Tibial artery (tissue), 4 donors: ENCODE measurements around the gene PLXNA4.
A peak's percentile ranks its signal among the peaks of the same experiment; 100 is the strongest.
"Not testable (repeated sequence)": the region's sequence is repeated elsewhere in the genome, so short reads cannot be mapped to it uniquely, and the experiment has no call there.

Experiments used
- DNase-seq, 2 donors: peaks; one replicate each; pipeline ENCODE4 v3.0.0-alpha.2; 2019
- H3K27ac ChIP-seq, 2 donors: fragments of 200-600 bp; sonication (generic) in 1 of 2; 1 replicate in 1 of 2; 2 replicates in 1 of 2; pipeline ENCODE4 v1.5.1; 2018 to 2019; ENCODE audit warnings: mild to moderate bottlenecking in 1 of 2
- H3K27me3 ChIP-seq, 2 donors: fragments of 200-600 bp; sonication (generic) in 1 of 2; one replicate each; pipeline versions ENCODE4 v1.5.1 to v1.6.0; 2016 to 2019
- H3K36me3 ChIP-seq, 3 donors: fragments of 200-600 bp; sonication (generic) in 2 of 3; one replicate each; pipeline ENCODE4 v1.5.1; 2016 to 2019; ENCODE audit warnings: mild to moderate bottlenecking in 2 of 3
- H3K4me1 ChIP-seq, 4 donors: fragments of 200-600 bp; sonication (generic) in 2 of 4; 1 replicate in 3 of 4; 2 replicates in 1 of 4; pipeline ENCODE4 v1.5.1; 2016 to 2019
- H3K4me3 ChIP-seq, 2 donors: fragments of 200-600 bp; sonication (generic) in 1 of 2; 1 replicate in 1 of 2; 2 replicates in 1 of 2; pipeline ENCODE4 v1.5.1; 2018 to 2019; ENCODE audit warnings: mild to moderate bottlenecking in 2 of 2
- H3K9me3 ChIP-seq, 3 donors: fragments of 200-600 bp; sonication (generic) in 1 of 3; one replicate each; pipeline ENCODE4 v1.5.1; 2016 to 2019
- intact Hi-C: fragments of 100-400 bp; cut with DNase I; formaldehyde crosslinking; loops from one replicate; pipeline ENCODE4 v1.15.0; 2023; ENCODE audit warnings: low total_unique reads
- TF ChIP-seq, protein P1 (sequence below), 2 experiments: fragments of 200-600 bp in 1 of 2; fragments of 450-650 bp in 1 of 2; IDR thresholded peaks; one replicate each; pipeline ENCODE4 v1.5.1; 2017 to 2019; ENCODE audit warnings: antibody characterized with exemption in 2 of 2, mild to moderate bottlenecking in 1 of 2, moderate library complexity in 1 of 2

The PLXNA4 gene

DNA sequence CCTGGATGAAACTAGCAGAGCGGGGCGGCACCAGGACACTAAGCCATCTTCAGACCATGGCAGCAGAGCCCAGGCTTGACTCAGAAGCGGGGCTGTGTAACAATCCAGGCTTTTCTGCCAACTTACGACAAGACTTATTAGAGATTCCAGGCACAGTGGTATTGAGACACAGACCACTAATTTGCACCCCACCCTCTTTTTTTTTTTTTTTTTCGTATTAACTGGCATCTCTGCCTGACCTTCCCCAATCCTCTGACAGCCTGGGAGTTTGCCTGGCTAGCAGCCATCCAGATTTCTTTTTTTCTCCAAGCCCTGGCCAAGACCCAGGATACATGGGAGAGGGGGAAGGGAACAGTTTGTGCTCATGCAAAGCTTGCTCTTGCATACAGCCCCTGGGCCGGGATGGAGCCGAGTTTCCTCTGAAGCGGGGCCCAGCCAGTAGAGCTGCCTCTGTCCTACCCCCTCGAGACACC lies 182.4 kb downstream of the PLXNA4 start:
- Histone ChIP-seq H3K27me3 (no peaks in the 10 kb centered on the region), H3K4me3 (no peak overlapping the region), H3K4me1 (peaks cover 0 to 7% (median 0%) of the 10 kb centered on the region in 4 donors), H3K9me3 (no peaks in the 10 kb centered on the region), H3K27ac (no peak overlapping the region), H3K36me3 (no peaks in the 10 kb centered on the region)
- DNase-seq = peak; percentile 76 to 79
- TF ChIP-seq, protein P1, sequence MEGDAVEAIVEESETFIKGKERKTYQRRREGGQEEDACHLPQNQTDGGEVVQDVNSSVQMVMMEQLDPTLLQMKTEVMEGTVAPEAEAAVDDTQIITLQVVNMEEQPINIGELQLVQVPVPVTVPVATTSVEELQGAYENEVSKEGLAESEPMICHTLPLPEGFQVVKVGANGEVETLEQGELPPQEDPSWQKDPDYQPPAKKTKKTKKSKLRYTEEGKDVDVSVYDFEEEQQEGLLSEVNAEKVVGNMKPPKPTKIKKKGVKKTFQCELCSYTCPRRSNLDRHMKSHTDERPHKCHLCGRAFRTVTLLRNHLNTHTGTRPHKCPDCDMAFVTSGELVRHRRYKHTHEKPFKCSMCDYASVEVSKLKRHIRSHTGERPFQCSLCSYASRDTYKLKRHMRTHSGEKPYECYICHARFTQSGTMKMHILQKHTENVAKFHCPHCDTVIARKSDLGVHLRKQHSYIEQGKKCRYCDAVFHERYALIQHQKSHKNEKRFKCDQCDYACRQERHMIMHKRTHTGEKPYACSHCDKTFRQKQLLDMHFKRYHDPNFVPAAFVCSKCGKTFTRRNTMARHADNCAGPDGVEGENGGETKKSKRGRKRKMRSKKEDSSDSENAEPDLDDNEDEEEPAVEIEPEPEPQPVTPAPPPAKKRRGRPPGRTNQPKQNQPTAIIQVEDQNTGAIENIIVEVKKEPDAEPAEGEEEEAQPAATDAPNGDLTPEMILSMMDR (IDR thresholded peaks at IDR 0.05) = no peak
- intact Hi-C loops = no loop called here

DNA sequence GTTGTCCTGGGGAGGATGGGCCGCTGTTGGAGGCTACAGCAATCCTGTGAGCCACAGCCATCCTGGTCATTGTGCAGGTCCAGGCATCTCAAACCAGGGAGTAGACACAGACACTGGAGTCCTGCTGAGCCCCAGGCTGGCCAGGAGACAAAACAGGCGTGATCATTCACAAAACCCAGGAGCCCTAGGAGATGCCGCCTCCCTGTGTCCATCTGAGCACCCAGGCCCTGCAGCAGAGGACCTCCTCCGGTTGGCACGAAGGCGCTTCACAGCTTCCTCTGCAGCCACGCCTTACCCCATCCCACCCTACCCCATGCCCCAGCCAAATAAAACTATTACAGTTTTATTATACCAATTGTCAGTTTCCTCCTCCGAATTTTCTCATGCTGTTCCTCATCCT lies 183.6 kb downstream of the PLXNA4 start:
- H3K9me3 ChIP-seq = no peaks in the 10 kb centered on the region
- DNase-seq = no peak
- intact Hi-C loops = no loop called here

DNA sequence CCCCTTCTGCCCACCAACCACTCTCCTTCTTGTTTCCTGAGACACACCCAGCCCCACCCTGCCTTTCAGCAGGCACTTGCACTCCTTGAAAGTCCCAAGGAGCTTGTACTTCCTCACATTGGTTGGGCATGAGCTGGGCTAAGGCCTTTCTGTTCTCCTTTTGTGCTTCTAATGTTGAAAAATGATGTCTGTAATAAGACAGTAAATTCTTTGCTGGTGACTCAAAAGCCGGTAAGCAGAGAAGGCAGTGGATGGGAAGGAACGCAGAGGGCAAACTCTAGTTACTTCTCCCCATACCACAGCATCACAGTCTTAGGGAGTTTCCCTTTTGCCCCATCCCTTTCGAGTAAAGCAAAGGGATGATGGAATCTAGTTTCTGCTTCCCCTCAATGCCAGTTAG lies 185.6 kb downstream of the PLXNA4 start:
- no peak overlapping the region for H3K4me3 ChIP-seq
- no peak overlapping the region for H3K27ac ChIP-seq
- H3K9me3 ChIP-seq = no peaks in the 10 kb centered on the region
- no peak for DNase-seq
- TF ChIP-seq, protein P1 (IDR thresholded peaks at IDR 0.05) = no peak
- H3K27me3 ChIP-seq = no peaks in the 10 kb centered on the region
- intact Hi-C loops = no loop called here
- H3K36me3 ChIP-seq = no peaks in the 10 kb centered on the region
- peaks cover 0 to 17% (median 5%) of the 10 kb centered on the region in 4 donors for H3K4me1 ChIP-seq

More for the DNA sequence above, 183.6 kb downstream of the PLXNA4 start:
- peaks cover 0 to 7% (median 0%) of the 10 kb centered on the region in 4 donors for H3K4me1 ChIP-seq
- H3K27ac ChIP-seq = no peak overlapping the region
- H3K27me3 ChIP-seq = no peaks in the 10 kb centered on the region
- H3K4me3 ChIP-seq = no peak overlapping the region
- no peaks in the 10 kb centered on the region for H3K36me3 ChIP-seq
- TF ChIP-seq, protein P1 (IDR thresholded peaks at IDR 0.05) = no peak

DNA sequence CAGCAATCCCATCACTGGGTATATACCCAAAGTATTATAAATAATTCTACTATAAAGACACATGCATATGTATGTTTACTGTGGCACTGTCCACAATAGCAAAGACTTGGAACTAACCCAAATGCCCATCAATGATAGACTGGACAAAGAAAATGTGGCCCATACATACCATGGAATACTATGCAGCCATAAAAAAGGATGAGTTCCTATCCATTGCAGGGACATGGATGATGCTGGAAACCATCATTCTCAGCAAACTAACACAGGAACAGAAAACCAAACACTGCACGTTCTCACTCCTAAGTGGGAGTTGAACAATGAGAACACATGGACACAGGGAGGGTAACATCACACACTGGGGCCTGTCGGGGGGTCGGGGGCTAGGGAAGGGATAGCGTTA lies 186.2 kb downstream of the PLXNA4 start:
- H3K9me3 ChIP-seq, H3K4me3 ChIP-seq, DNase-seq, H3K27ac ChIP-seq, H3K36me3 ChIP-seq, H3K27me3 ChIP-seq, intact Hi-C loops: not testable (repeated sequence)
- peaks cover 0 to 19% (median 5%) of the 10 kb centered on the region in 4 donors for H3K4me1 ChIP-seq

DNA sequence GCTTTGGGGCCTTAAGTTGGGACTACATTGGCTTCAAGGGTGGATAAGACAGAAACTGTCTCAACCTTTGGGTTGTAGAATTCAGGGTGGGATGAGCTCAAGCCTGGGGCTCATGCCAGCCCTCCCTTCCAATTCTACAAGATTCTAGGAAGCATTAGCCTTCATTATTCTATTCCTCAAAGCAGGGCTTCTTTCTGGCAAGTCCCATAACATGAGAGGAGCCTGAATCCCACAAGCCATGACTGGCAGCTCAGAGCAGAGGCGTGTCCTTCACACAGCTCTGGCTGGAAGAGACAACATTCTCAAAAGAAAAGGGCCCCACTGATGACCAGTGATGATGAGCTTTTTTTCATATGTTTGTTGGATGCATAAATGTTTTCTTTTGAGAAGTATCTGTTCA lies 187.6 kb downstream of the PLXNA4 start:
- DNase-seq = no peak
- no peaks in the 10 kb centered on the region for H3K36me3 ChIP-seq
- H3K4me3 ChIP-seq = no peak overlapping the region
- intact Hi-C loops = no loop called here
- H3K9me3 ChIP-seq = no peaks in the 10 kb centered on the region
- H3K27ac ChIP-seq = no peak overlapping the region
- H3K4me1 ChIP-seq = peaks cover 0 to 12% (median 5%) of the 10 kb centered on the region in 4 donors
- TF ChIP-seq, protein P1 (IDR thresholded peaks at IDR 0.05) = no peak
- no peaks in the 10 kb centered on the region for H3K27me3 ChIP-seq

DNA sequence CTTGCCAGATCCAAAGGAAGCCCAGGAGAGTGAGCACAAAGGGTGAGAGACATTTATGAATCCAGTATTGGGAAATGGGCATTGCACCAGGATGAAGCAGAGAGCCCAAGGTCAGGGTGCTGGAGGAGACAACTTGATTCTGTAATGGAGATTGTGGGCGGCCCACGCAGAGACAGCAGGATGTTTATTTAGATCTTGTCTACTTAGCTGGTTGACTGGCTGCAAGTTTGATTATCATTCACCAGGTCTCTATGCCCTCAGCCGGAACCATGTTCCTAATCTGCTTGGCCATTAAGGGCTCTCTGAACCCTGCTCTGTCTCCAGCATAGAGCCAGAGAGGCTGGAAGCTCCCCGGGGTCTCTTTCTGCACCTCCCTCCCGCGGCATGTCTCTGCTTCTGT lies 188.7 kb downstream of the PLXNA4 start:
- peaks cover 0 to 12% (median 5%) of the 10 kb centered on the region in 4 donors for H3K4me1 ChIP-seq
- intact Hi-C loops = no loop called here
- TF ChIP-seq, protein P1 (IDR thresholded peaks at IDR 0.05) = no peak
- no peaks in the 10 kb centered on the region for H3K9me3 ChIP-seq
- no peak overlapping the region for H3K27ac ChIP-seq
- H3K4me3 ChIP-seq = no peak overlapping the region
- H3K27me3 ChIP-seq = no peaks in the 10 kb centered on the region
- no peaks in the 10 kb centered on the region for H3K36me3 ChIP-seq
- DNase-seq = no peak
